HG02798 (cell line): ENCODE measurements around the gene UPF3B.
A peak's percentile ranks its signal among the peaks of the same experiment; 100 is the strongest.
"Not testable (repeated sequence)": the region's sequence is repeated elsewhere in the genome, so short reads cannot be mapped to it uniquely, and the experiment has no call there.

Experiments
- ATAC-seq: cut with Tn5 transposase; IDR thresholded peaks from one replicate; pipeline ENCODE4 v1.9.1; 2021; ENCODE audit warnings: mild to moderate bottlenecking; ENCODE audit not compliant: unreplicated experiment, poor library complexity

Gene UPF3B

DNA sequence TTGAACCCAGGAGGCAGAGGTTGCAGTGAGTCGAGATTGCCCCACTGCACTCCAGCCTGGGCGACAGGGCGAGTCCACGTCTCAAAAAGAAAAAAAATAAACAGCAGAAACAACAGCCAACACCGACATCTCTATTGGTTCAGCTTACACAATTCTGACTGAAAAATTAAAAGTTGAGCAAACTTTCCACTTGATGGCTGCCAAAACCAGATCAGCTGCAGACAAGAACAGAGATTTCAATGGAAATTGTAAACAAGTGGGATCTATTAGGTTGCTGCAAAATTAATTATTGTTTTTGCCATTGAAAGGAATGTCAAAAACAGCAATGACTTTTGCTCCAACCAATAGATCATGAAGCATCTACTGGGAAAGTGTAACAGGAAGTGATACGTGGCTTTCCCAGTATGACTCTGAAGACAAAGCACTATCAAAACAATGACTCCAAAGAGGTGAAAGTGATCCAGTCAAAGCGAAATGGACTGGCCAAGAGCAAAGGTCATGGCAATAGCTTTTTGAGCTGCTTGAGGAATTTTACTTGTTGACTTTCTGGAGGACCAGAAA is 26.3 kb downstream of the UPF3B start:
- no peak for ATAC-seq

DNA sequence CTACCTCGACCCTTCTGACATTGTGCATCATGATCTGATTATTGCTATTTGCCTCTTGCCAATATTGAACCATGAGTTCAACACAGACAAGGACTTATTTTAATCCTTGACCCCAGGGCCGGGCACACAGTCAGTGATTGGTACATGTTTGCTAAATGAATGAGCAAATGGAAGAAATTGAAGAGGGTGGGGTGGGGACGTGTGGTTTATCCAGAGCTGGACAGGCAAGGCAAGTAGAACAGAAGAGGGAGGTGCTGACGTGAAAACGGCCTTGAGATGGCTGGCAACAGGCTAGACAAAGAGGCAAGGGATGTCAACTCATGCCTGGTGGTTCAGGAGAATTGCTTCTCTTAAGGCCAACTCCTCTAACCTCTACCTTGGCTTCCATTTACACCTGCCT is 28.5 kb downstream of the UPF3B start:
- not testable (repeated sequence) for ATAC-seq

- peak; percentile 97 for ATAC-seq
Observed at GRCh38 chrX:119821703-119822102, 31.1 kb downstream of the UPF3B start.

- ATAC-seq, result no peak
Observed at GRCh38 chrX:119817130-119817690, 35.6 kb downstream of the UPF3B start.

DNA sequence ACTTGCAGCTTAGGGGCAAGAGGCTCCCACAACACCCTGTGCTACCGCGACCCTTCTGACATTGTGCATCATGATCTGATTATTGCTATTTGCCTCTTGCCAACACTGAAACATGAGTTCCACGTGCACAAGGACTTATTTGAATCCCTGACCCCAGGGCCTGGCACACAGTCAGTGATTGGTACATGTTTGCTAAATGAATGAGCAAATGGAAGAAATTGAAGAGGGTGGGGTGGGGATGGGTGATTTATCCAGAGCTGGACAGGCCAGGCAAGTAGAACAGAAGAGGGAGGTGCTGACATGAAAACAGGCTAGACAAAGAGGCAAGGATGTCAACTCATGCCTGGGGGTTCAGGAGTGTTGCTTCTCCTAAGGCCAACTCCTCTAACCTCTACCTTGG is 36.5 kb downstream of the UPF3B start:
- ATAC-seq, result no peak

DNA sequence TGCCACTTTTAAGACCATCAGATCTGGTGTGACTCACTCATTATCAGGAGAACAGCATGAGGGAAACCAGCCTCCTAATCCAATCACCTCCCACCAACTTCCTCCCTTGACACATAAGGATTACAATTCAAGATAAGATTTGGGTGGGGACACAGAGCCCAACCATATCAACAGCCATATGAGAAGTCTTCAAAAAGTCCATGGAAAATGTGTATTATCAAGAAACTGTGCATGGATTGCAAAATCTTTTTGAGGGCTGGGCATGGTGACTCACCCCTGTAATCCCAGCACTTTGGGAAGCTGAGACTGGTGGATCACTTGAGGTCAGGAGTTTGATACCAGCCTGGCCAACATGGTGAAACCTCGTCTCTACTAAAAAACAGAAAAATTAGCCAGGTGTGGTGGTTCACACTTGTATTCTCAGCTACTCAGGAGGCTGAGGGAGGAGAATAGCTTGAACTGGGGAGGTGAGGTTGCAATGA is 43.5 kb downstream of the UPF3B start:
- ATAC-seq, result no peak

- ATAC-seq, result not testable (repeated sequence)
Observed at GRCh38 chrX:119808461-119808860, 44.3 kb downstream of the UPF3B start.

DNA sequence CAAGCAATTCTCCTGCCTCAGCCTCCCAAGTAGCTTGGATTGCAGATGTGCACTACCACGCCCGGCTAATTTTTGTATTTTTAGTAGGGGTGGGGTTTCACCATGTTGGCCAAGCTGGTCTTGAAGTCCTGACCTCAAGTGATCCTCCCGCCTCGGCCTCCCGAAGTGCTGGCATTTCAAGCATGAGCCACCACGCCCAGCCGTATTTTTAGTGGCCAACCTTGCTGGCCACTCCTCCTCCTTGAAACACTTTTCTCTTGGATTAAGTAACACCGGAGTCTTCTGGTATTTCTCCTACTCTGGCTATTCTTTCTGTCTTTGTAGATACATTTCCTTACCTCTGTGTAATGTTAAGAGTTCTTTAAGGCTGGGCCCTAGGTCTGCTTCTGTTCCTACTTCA is 50.2 kb downstream of the UPF3B start:
- no peak for ATAC-seq

DNA sequence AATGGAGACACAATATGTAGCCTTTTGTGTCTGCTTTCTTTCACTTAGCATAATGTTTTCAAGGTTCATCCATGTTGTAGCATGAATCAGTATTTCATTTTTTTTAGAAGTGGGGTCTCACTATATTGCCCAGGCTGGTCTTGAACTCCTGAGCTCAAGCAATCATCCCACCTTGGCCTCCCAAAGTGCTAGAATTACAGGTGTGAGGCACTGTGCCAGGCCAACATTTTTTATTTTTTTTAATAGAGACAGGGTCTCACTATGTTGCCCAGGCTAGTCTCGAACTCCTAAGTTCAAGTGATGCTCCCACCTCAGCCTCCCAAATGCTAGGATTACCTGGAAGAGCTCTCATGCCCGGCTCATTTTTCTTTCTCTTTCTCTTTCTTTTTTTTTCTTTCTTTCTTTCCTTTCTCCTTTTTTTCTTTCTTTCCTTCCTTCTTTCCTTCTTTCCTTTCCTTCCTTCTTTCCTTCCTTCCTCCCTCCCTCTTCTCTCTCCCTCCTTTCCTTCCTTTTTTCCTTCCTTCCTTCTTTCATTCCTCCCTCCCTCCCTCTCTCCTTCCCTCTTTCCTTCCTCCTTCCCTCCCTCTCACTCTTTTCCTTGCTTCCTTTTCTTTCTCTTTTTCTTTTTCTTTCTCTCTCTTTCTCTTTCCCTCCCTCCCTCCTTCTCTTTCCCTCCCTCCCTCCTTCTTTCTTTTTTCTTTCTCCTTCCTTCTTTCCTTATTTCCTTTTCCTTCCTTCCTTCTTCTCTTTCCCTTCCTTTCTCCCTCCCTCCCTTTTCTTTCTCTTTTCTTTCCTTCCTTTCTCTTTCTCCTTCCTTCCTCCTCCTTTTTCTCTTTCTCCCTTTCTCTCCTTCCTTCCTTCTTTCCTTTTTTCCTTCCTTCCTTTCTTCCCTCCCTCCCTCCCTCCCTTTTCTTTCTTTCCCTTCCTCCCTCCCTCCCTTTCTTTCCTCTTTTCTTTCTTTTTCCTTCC is 51.2 kb downstream of the UPF3B start:
- no peak for ATAC-seq

DNA sequence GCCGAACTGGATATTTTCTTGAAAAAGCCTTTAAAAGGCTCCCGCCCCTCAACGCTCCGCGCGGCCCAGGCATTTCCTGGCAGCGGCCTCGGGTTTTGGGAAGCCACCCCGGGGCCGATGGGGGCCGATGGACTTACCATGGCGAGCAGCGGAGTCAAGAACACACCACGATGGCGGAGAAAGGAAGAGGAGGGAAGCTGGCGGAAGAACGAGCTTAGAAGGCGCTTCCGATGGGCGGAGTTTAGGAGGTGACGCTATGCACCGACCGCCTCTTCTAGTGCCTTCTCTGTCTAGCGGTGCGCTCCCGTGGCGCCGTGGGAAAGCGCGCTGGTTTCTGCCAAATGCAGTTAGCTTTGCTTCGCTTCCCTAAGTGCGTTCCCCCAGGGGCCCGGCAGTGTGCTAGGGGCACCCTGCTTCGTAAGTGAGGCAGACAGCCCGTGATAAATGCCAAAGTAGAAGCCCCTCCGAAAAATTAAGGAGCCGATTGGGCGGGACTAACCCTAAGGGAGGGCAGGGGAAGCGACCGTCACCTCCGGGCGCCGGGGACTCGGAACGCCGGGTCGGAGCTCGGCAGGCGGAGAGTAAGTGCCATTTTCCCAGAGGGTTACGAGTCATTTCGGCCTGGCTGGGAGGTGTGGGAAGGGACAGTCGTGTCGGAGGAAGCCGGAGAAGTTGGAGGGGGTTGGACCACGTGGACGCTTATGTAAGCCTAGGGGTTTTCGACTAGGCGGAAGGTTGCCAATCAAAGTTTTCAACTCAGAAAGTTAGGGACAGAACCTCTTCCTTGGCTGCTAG is 61.1 kb downstream of the UPF3B start, which contains the start of gene RPL39:
RPL39 (minus strand) TSS at position 194 of the 795 bp plus-strand sequence; CDS start at position 140, 54 bp downstream.
- ATAC-seq, result peak; percentile 93

DNA sequence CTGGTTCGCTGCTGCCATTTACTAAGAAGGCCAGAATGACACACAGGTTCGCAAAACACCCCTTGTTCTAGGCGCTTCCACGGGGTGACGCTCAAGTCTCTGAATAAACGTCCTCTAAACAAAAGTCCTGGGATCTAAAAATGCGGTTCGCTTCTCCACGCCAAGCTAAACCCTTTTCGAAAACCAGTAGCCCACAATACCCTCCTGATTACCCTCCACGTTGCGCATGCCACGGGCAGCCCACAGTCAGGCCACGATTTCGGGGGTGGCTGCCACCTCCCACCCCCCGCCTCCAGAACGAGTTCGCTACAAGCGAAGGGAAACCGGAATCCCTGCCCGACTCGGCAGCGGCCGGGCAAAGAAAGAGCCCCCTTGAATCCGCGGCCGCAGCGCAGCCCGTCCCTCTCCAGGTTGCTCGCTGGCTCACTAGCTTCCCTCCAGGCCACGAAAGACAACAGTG is 61.8 kb downstream of the UPF3B start:
- peak; percentile 26 for ATAC-seq

DNA sequence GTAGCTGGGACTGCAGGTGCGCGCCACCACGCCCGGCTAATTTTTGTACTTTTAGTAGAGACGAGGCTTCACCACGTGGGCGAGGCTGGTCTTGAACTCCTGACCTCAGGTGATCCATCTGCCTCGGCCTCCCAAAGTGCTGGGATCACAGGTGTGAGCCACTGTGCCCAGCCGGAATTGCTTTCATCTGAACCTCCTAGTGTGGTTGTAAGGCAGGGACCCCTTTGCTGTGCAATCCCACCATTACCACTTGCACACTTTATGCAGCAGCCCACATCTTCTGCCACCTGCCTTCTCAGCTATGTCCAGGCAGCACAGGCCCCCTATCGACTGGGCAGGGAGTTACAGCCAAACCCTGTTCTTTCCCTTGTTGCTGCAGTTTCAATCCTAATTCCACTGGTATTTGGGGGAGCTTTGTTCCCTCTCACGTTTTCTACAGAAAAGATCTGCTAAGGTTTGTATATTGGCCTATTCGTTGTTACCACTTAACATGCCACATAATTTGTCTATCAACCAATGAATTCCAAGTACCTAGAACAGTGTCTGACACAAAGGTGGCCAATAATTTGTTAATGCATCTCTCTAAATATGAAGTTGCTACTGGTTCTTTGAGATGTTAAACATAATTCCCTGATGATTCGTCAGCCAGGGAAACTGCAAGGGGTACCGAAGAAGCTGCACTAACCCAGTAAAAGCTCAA is 67.9 kb downstream of the UPF3B start:
- ATAC-seq, result no peak
